ENCODE measurements around the gene RAP2A.

DNA sequence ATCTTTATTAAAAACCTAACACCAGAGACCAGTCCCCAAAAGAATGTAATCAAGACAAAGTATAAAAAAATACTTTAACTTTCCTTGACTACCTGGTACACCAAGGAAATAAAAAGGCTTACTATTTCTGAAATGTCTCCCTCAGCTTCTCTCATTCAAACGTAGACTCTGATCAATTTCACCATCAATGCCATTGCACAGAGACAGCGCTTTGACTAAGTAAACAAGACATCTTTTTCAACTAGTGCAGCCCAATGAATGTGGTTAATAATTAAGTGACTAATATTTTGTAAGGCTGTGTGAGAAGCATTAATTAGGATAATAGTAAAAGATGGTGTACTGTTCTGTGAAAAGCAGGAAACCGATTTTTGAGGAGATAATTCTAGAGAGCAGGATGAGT lies 7.3 kb upstream of the RAP2A start:
- TF ChIP-seq, protein P1, sequence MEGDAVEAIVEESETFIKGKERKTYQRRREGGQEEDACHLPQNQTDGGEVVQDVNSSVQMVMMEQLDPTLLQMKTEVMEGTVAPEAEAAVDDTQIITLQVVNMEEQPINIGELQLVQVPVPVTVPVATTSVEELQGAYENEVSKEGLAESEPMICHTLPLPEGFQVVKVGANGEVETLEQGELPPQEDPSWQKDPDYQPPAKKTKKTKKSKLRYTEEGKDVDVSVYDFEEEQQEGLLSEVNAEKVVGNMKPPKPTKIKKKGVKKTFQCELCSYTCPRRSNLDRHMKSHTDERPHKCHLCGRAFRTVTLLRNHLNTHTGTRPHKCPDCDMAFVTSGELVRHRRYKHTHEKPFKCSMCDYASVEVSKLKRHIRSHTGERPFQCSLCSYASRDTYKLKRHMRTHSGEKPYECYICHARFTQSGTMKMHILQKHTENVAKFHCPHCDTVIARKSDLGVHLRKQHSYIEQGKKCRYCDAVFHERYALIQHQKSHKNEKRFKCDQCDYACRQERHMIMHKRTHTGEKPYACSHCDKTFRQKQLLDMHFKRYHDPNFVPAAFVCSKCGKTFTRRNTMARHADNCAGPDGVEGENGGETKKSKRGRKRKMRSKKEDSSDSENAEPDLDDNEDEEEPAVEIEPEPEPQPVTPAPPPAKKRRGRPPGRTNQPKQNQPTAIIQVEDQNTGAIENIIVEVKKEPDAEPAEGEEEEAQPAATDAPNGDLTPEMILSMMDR (IDR thresholded peaks at IDR 0.05; ENCODE audit: low read length), result no peak
- TF ChIP-seq EZH2 (IDR thresholded peaks at IDR 0.05; ENCODE audit: borderline replicate concordance, low read length), result no peak
